Osteoblast (primary cell): ENCODE data around the gene PRDM13. TPM values are rescaled to one million over a fixed set of nuclear protein-coding genes. Genes with fewer than 3 reads are reported as not detected.

ENCODE experiments used
- DNase-seq: peaks from one replicate; pipeline ENCODE4 v3.0.0; 2011; ENCODE audit warnings: low spot score, mixed read lengths; ENCODE audit not compliant: insufficient read length; ENCODE audit errors: missing footprints
- H2AFZ ChIP-seq: 2 replicates; pipeline ENCODE4 v1.6.0; 2011; ENCODE audit warnings: mild to moderate bottlenecking, low read length
- H3K27ac ChIP-seq: 2 replicates; pipeline ENCODE4 v1.5.1; 2011; ENCODE audit warnings: mild to moderate bottlenecking, low read depth, low read length, moderate library complexity
- H3K27me3 ChIP-seq: 2 replicates; pipeline ENCODE4 v1.6.0; 2012; ENCODE audit warnings: mild to moderate bottlenecking, control low read depth, inconsistent platforms, low read length, moderate library complexity; ENCODE audit not compliant: insufficient read depth
- H3K36me3 ChIP-seq: 2 replicates; pipeline ENCODE4 v1.5.1; 2011; ENCODE audit warnings: mild to moderate bottlenecking, low read length, control low read depth, moderate library complexity; ENCODE audit not compliant: insufficient read depth
- H3K4me1 ChIP-seq: 2 replicates; pipeline ENCODE4 v1.5.1; 2011; ENCODE audit warnings: mild to moderate bottlenecking, low read length, control low read depth, moderate library complexity; ENCODE audit not compliant: insufficient read depth
- H3K4me2 ChIP-seq: 2 replicates; pipeline ENCODE4 v1.6.0; 2011; ENCODE audit warnings: mild to moderate bottlenecking, low read length; ENCODE audit not compliant: insufficient read depth
- H3K4me3 ChIP-seq: fragments of 200-600 bp; sonication (generic); 3 replicates; pipeline ENCODE4 v1.5.1; 2012; ENCODE audit warnings: mild to moderate bottlenecking, low read length, inconsistent platforms; ENCODE audit not compliant: insufficient read depth
- H3K79me2 ChIP-seq: 2 replicates; pipeline ENCODE4 v1.6.0; 2012; ENCODE audit warnings: mild to moderate bottlenecking, low read length, control low read depth, inconsistent platforms; ENCODE audit not compliant: insufficient read depth
- H3K9me3 ChIP-seq: 2 replicates; pipeline ENCODE4 v1.5.1; 2011; ENCODE audit warnings: low read depth, low read length, control low read depth
- H4K20me1 ChIP-seq: 2 replicates; pipeline ENCODE4 v1.6.0; 2012; ENCODE audit warnings: mild to moderate bottlenecking, low read length, control low read depth; ENCODE audit not compliant: insufficient read depth
- total RNA-seq: library from RNA; depleted of rRNA; stranded (reverse); fragments of >200 nt; gene quantifications from 2 replicates; pipeline ENCODE4 v1.2.3, GENCODE V29; 2012
- TF ChIP-seq, protein P1 (sequence below): IDR thresholded peaks from 2 replicates; pipeline ENCODE4 v1.5.1; 2011; ENCODE audit warnings: mild to moderate bottlenecking, low read depth, low read length, moderate library complexity; ENCODE audit errors: extremely low read depth

PRDM13 gene
- total RNA-seq, 1 donor: not detected

DNA sequence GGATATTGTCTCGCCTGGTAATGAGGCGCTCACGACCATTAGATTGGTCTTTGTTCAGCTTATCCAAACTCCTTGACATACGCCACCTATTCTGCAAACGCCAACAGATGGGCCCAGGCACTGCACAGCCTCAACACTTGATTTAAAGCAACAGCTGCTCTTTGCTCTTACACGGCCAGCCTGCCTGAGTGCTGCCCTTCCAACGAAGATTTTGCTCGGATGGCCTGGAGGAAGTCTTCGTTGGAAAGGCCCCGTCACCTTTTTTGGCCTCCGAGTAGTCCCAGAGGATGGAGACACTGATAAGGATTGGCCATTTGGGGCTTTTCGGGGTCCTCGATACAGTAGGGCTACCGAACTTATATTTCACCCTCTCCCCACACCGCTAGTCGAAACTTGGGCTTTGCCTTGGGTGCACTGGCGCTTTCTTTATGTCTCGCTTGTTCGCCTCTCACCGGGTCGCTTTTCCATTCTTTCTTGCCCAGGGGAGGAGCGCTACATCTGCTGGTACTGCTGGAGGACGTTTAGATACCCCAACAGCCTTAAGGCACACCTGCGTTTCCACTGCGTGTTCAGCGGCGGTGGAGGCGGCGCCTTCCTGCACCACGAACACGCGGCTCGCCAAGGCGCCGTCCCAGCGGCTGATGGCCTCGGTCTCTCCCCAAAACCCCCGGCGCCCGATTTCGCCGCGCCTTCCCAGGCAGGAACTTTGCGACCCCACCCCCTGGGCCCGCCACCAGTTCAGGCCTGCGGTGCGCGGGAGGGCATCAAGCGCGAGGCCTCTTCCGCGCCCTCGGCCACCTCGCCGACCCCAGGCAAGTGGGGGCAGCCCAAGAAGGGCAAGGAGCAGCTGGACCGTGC is 6.1 kb downstream of the PRDM13 start:
- no peak overlapping the region for H2AFZ ChIP-seq
- H3K4me1 ChIP-seq: no peaks in the 10 kb centered on the region
- no peak for DNase-seq
- H4K20me1 ChIP-seq: no peaks in the 10 kb centered on the region
- H3K79me2 ChIP-seq: no peaks in the 10 kb centered on the region
- peak overlapping the region; percentile 34 for H3K4me3 ChIP-seq
- H3K27me3 ChIP-seq: peaks cover 96% of the 10 kb centered on the region
- H3K27ac ChIP-seq: no peak overlapping the region
- TF ChIP-seq, protein P1, sequence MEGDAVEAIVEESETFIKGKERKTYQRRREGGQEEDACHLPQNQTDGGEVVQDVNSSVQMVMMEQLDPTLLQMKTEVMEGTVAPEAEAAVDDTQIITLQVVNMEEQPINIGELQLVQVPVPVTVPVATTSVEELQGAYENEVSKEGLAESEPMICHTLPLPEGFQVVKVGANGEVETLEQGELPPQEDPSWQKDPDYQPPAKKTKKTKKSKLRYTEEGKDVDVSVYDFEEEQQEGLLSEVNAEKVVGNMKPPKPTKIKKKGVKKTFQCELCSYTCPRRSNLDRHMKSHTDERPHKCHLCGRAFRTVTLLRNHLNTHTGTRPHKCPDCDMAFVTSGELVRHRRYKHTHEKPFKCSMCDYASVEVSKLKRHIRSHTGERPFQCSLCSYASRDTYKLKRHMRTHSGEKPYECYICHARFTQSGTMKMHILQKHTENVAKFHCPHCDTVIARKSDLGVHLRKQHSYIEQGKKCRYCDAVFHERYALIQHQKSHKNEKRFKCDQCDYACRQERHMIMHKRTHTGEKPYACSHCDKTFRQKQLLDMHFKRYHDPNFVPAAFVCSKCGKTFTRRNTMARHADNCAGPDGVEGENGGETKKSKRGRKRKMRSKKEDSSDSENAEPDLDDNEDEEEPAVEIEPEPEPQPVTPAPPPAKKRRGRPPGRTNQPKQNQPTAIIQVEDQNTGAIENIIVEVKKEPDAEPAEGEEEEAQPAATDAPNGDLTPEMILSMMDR: no peak
- H3K4me2 ChIP-seq: peak overlapping the region; percentile 56
- no peaks in the 10 kb centered on the region for H3K36me3 ChIP-seq
- H3K9me3 ChIP-seq: no peaks in the 10 kb centered on the region

DNA sequence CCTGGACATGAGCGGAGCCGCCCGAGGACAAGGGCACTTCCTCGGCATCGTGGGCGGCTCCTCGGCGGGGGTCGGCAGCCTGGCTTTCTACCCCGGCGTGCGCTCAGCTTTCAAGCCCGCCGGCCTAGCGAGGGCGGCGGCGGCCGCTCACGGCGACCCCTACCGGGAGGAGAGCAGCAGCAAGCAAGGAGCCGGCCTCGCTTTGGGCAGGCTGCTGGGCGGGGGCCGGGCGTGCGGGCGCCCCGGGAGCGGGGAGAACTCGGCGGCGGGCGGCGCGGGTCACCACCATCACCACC is 6.7 kb downstream of the PRDM13 start:
- no peaks in the 10 kb centered on the region for H3K79me2 ChIP-seq
- H3K4me1 ChIP-seq: no peaks in the 10 kb centered on the region
- peak overlapping the region; percentile 56 for H3K4me2 ChIP-seq
- no peaks in the 10 kb centered on the region for H4K20me1 ChIP-seq
- H3K4me3 ChIP-seq: peak overlapping the region; percentile 46
- peak; percentile 84 for DNase-seq
- peaks cover 96% of the 10 kb centered on the region for H3K27me3 ChIP-seq
- TF ChIP-seq, protein P1: peak; percentile 22
- H3K36me3 ChIP-seq: no peaks in the 10 kb centered on the region
- no peaks in the 10 kb centered on the region for H3K9me3 ChIP-seq
- H2AFZ ChIP-seq: no peak overlapping the region
- no peak overlapping the region for H3K27ac ChIP-seq

DNA sequence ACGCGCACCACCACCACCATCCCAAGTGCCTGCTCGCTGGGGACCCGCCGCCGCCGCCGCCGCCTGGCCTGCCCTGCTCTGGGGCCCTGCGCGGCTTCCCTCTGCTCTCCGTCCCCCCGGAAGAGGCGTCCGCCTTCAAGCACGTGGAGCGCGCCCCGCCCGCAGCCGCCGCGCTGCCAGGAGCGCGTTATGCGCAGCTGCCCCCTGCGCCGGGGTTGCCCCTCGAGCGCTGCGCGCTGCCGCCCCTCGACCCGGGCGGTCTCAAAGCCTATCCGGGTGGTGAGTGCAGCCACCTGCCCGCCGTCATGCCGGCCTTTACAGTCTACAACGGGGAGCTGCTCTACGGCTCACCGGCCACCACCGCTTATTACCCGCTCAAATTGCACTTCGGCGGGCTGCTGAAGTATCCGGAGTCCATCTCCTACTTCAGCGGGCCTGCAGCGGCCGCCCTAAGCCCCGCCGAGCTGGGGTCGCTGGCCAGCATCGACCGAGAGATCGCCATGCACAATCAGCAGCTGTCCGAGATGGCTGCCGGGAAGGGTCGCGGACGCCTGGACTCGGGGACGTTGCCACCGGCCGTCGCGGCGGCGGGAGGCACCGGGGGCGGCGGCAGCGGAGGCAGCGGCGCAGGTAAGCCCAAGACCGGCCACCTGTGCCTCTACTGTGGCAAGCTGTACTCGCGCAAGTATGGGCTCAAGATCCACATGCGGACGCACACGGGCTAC is 7.2 kb downstream of the PRDM13 start:
- Histone ChIP-seq H3K36me3 (no peaks in the 10 kb centered on the region), H3K79me2 (no peaks in the 10 kb centered on the region), H3K27ac (no peak overlapping the region), H3K9me3 (no peaks in the 10 kb centered on the region), H3K4me1 (no peaks in the 10 kb centered on the region), H3K4me3 (peak overlapping the region; percentile 46), H3K4me2 (peak overlapping the region; percentile 50), H2AFZ (peak overlapping the region; percentile 31), H3K27me3 (peaks cover 96% of the 10 kb centered on the region), H4K20me1 (no peaks in the 10 kb centered on the region)
- TF ChIP-seq, protein P1: no peak
- peak; percentile 81 for DNase-seq
